Mammary epithelial cell (primary cell): ENCODE results near the gene ZSCAN25.

Experiments
- EZH2 ChIP-seq: IDR thresholded peaks from 2 replicates; pipeline ENCODE4 v1.6.1; 2012; ENCODE audit warnings: low read length, inconsistent platforms, borderline replicate concordance
- TF ChIP-seq, protein P1 (sequence below), 2 donors: IDR thresholded peaks in 1 of 2; conservative IDR thresholded peaks in 1 of 2; 2 replicates each; pipeline ENCODE4 v1.5.1; 2011 to 2012; ENCODE audit warnings: inconsistent platforms in 2 of 2, low read length in 2 of 2, mild to moderate bottlenecking in 2 of 2, control low read depth in 1 of 2, low read depth in 1 of 2; ENCODE audit not compliant: insufficient read depth in 1 of 2; ENCODE audit errors: extremely low read depth in 1 of 2

DNA sequence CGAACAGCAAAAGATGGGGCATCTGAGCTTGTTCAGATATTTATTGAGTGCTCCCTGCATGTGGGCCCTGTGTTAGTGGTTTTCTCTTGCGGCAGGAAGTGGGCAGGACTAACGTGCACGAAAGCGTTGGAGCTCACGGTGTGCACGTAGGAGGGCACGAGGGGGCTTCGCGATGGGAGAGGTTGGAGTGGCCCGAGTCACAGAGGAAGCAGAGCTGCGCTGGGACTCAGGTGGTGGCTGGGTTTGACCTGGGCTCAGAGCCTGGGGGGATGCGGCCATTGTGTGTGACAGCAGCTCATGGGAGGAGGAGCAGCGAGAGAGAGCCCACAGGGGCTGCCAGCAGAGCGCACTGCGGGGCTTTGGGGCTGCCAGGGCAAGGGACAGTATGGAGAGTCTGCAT lies 7.7 kb downstream of the ZSCAN25 start:
- TF ChIP-seq, protein P1, sequence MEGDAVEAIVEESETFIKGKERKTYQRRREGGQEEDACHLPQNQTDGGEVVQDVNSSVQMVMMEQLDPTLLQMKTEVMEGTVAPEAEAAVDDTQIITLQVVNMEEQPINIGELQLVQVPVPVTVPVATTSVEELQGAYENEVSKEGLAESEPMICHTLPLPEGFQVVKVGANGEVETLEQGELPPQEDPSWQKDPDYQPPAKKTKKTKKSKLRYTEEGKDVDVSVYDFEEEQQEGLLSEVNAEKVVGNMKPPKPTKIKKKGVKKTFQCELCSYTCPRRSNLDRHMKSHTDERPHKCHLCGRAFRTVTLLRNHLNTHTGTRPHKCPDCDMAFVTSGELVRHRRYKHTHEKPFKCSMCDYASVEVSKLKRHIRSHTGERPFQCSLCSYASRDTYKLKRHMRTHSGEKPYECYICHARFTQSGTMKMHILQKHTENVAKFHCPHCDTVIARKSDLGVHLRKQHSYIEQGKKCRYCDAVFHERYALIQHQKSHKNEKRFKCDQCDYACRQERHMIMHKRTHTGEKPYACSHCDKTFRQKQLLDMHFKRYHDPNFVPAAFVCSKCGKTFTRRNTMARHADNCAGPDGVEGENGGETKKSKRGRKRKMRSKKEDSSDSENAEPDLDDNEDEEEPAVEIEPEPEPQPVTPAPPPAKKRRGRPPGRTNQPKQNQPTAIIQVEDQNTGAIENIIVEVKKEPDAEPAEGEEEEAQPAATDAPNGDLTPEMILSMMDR (conservative IDR thresholded peaks at IDR 0.05 in 1 of 2, IDR thresholded peaks at IDR 0.05 in 1 of 2; ENCODE audit: extremely low read depth in 1 of 2, insufficient read depth in 1 of 2, low read depth in 1 of 2, low read length in 2 of 2): no peak
- TF ChIP-seq EZH2: no peak
